DND-41 (cell line): Measurements from ENCODE around the gene PSME3IP1.

Source experiments
- ATAC-seq: fragments of 200-7000 bp; cut with Tn5 transposase; 3 replicates; pipeline ENCODE4 v1.9.1; 2021; ENCODE audit warnings: low read depth; ENCODE audit not compliant: insufficient read depth
- DNase-seq: peaks from one replicate; pipeline ENCODE4 v3.0.0-alpha.2; 2020
- H2AFZ ChIP-seq: 2 replicates; pipeline ENCODE4 v1.6.0; 2012; ENCODE audit warnings: low read depth, low read length
- H3K27ac ChIP-seq: 2 replicates; pipeline ENCODE4 v1.5.1; 2012; ENCODE audit warnings: low read length, inconsistent platforms
- H3K27me3 ChIP-seq: fragments of 200-600 bp; sonication (generic); 2 replicates; pipeline ENCODE4 v1.6.0; 2012; ENCODE audit warnings: low read length, mild to moderate bottlenecking, inconsistent platforms; ENCODE audit not compliant: insufficient read depth, poor library complexity
- H3K36me3 ChIP-seq: 2 replicates; pipeline ENCODE4 v1.5.1; 2012; ENCODE audit warnings: low read length, inconsistent platforms; ENCODE audit not compliant: insufficient read depth
- H3K4me1 ChIP-seq: 2 replicates; pipeline ENCODE4 v1.5.1; 2012; ENCODE audit warnings: mild to moderate bottlenecking, low read length; ENCODE audit not compliant: insufficient read depth
- H3K4me2 ChIP-seq: 2 replicates; pipeline ENCODE4 v1.6.0; 2012; ENCODE audit warnings: mild to moderate bottlenecking, moderate library complexity, low read length, inconsistent platforms; ENCODE audit not compliant: insufficient read depth
- H3K4me3 ChIP-seq, 2 experiments: fragments of 200-600 bp in 1 of 2; shearing (Covaris generic) in 1 of 2; 2 replicates each; pipeline ENCODE4 v1.5.1; 2012 to 2016; ENCODE audit warnings: inconsistent platforms in 2 of 2, low read length in 2 of 2, mild to moderate bottlenecking in 2 of 2, low read depth in 1 of 2, moderate library complexity in 1 of 2
- H3K79me2 ChIP-seq: 2 replicates; pipeline ENCODE4 v1.6.0; 2012; ENCODE audit warnings: low read length, inconsistent platforms; ENCODE audit not compliant: insufficient read depth
- H3K9ac ChIP-seq: 2 replicates; pipeline ENCODE4 v1.6.0; 2012; ENCODE audit warnings: low read depth, mild to moderate bottlenecking, inconsistent platforms, low read length, moderate library complexity
- H3K9me3 ChIP-seq: 2 replicates; pipeline ENCODE4 v1.5.1; 2012; ENCODE audit warnings: low read length, moderate library complexity, mild to moderate bottlenecking, inconsistent platforms; ENCODE audit not compliant: insufficient read depth, severe bottlenecking
- H4K20me1 ChIP-seq: 2 replicates; pipeline ENCODE4 v1.6.0; 2012; ENCODE audit warnings: low read length; ENCODE audit not compliant: insufficient read depth
- CTCF ChIP-seq: IDR thresholded peaks from 2 replicates; pipeline ENCODE4 v1.5.1; 2012; ENCODE audit warnings: borderline replicate concordance, low read length, moderate library complexity, mild to moderate bottlenecking; ENCODE audit not compliant: poor library complexity, severe bottlenecking; ENCODE audit errors: extremely low read depth
- EZH2 ChIP-seq: IDR thresholded peaks from 3 replicates; pipeline ENCODE4 v1.6.1; 2012; ENCODE audit warnings: borderline replicate concordance, low read depth, mild to moderate bottlenecking, moderate library complexity, low read length, inconsistent platforms; ENCODE audit not compliant: severe bottlenecking

PSME3IP1 gene

GRCh38 chr16:57146735-57147134 lies 39.1 kb downstream of the PSME3IP1 start:
- no peak overlapping the region for H3K4me3 ChIP-seq
- H3K9ac ChIP-seq = no peak overlapping the region
- no peak overlapping the region for H3K4me2 ChIP-seq
- DNase-seq = no peak
- ATAC-seq = peak; percentile 48
- H3K9me3 ChIP-seq = no peaks in the 10 kb centered on the region
- H2AFZ ChIP-seq = no peak overlapping the region
- H3K36me3 ChIP-seq = peaks cover 6% of the 10 kb centered on the region; the same call in 1 of the 2 replicates
- H3K4me1 ChIP-seq = peaks cover 15% of the 10 kb centered on the region
- peak; percentile 37 for TF ChIP-seq CTCF
- no peak for TF ChIP-seq EZH2
- no peaks in the 10 kb centered on the region; the same call in 1 of the 2 replicates for H4K20me1 ChIP-seq
- no peak overlapping the region for H3K27ac ChIP-seq
- no peaks in the 10 kb centered on the region for H3K27me3 ChIP-seq
- H3K79me2 ChIP-seq = no peaks in the 10 kb centered on the region

GRCh38 chr16:57146040-57146647 lies 39.7 kb downstream of the PSME3IP1 start:
- Histone ChIP-seq H2AFZ (no peak overlapping the region), H3K4me3 (no peak overlapping the region), H3K36me3 (peaks cover under 1% of the 10 kb centered on the region; the same call in 1 of the 2 replicates), H3K27ac (no peak overlapping the region), H3K9ac (no peak overlapping the region), H3K4me2 (no peak overlapping the region), H4K20me1 (no peaks in the 10 kb centered on the region; the same call in 1 of the 2 replicates), H3K27me3 (no peaks in the 10 kb centered on the region), H3K79me2 (no peaks in the 10 kb centered on the region), H3K4me1 (peaks cover 21% of the 10 kb centered on the region), H3K9me3 (no peaks in the 10 kb centered on the region)
- ATAC-seq (peak; percentile 13; the same call in 1 of the 3 replicates), DNase-seq (no peak)
- TF ChIP-seq CTCF (no peak), EZH2 (no peak)

GRCh38 chr16:57145046-57146021 lies 40.5 kb downstream of the PSME3IP1 start:
- no peak overlapping the region for H2AFZ ChIP-seq
- no peak overlapping the region for H3K4me2 ChIP-seq
- no peak for ATAC-seq
- no peak for DNase-seq
- H3K4me3 ChIP-seq = no peak overlapping the region
- TF ChIP-seq CTCF (no peak), EZH2 (no peak)
- H3K9ac ChIP-seq = no peak overlapping the region
- no peaks in the 10 kb centered on the region for H3K79me2 ChIP-seq
- no peaks in the 10 kb centered on the region for H3K36me3 ChIP-seq
- peaks cover 23% of the 10 kb centered on the region for H3K4me1 ChIP-seq
- H3K9me3 ChIP-seq = no peaks in the 10 kb centered on the region
- H3K27ac ChIP-seq = no peak overlapping the region
- no peaks in the 10 kb centered on the region for H3K27me3 ChIP-seq
- H4K20me1 ChIP-seq = no peaks in the 10 kb centered on the region; the same call in 1 of the 2 replicates
